GM19240 (cell line): ENCODE results near the gene RRP1B.
"Not testable (repeated sequence)": the region's sequence is repeated elsewhere in the genome, so short reads cannot be mapped to it uniquely, and the experiment has no call there.

Experiments
- DNase-seq: peaks from one replicate; pipeline ENCODE4 v3.0.0; 2011; ENCODE audit warnings: low spot score; ENCODE audit not compliant: insufficient read length

RRP1B gene

GRCh38 chr21:43667191-43667904 is 8.0 kb downstream of the RRP1B start:
- no peak for DNase-seq

DNA sequence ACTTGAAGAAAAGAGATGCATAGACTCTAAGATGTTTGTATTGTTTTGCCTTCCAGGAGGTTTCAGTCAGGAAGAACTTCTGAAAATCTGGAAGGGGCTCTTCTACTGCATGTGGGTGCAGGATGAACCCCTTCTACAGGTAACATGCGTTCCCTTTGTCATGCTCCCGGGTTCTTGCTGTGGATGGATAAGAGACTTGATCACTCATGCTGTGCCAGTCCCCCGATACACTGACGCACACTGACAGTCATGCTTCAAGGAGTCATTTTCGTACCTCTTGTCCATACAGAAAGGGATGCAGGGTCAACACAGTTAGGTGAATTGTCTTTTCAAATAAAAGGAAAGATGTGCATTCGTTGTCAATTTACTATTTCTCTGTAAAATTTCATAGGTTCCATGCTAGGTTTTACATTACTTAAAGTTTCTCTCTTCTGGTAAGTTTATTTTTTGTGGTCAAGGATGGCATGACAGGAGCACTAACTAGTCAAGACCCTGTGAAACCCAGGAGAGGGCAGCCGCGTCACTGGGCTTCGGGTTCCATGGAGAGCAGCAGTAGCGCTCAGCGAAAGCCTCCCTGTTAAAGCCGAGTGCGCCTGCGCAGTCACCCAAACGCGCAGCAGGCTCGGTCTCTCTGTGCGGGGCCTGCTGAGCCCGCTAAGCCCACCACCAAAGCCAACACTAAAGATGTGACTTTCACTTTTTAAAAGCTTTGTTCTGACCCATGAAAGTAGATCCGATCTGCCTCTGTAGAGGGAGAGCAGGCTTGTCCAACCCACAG is 10.7 kb downstream of the RRP1B start:
- no peak for DNase-seq

- no peak for DNase-seq
Measured at GRCh38 chr21:43675871-43676270, 16.5 kb downstream of the RRP1B start.

DNA sequence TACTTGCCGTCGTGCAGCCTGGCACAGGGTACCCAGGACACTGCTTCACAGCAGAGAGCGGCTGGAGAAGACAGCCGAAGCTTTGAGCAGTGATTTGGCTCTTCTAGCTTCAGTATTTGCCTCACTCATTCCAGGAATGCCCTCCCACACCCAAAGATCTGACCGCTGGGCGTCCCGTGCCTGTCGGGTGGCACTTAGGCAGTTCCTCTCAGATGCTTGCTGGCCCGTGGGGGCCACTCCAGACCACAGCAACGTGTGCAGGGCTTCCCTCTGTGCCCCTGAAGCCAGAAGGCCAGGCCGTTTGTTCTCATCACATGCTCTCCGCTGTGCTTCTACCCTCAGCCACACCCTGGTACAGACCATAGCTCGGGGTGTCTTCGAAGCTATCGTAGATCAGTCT is 17.0 kb downstream of the RRP1B start:
- no peak for DNase-seq

DNA sequence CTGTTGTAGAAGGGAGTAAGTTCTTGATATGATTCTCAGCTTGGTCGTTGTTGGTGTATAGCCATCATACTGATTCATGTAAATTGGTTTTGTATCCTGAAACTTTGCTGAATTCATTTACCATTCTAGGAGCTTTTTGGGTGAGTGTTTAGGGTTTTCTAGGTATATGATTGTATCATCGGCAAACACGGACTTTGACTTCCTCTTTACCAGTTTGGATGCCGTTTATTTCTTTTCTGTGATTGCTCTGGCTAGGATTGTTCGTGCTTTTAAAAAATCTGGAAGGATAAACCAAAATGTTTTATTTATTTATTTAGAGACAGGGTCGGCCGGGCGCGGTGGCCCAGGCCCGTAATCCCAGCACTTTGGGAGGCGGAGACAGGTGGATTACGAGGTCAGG is 20.6 kb downstream of the RRP1B start:
- DNase-seq: no peak

- DNase-seq: not testable (repeated sequence)
Measured at GRCh38 chr21:43680421-43680820, 21.1 kb downstream of the RRP1B start.

GRCh38 chr21:43681650-43682049 is 22.3 kb downstream of the RRP1B start:
- DNase-seq: no peak

DNA sequence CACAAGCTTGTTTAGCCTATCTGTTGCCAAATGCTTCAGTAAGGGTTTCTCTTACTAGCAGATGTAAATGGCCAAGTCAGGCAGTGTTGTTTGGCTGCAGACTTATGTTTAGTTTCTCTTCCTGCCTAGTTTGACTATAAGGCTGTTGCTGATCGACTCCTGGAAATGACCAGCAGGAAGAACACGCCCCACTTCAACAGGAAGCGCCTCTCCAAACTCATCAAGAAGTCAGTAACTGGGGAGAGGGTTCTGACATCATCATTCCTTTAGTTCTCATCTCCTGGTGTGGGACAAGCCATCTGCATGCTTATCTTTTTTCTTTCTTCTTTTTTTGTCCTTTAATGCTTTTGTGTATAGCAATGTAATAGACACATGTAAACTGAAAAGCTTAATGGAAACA is 25.1 kb downstream of the RRP1B start:
- DNase-seq: no peak

DNA sequence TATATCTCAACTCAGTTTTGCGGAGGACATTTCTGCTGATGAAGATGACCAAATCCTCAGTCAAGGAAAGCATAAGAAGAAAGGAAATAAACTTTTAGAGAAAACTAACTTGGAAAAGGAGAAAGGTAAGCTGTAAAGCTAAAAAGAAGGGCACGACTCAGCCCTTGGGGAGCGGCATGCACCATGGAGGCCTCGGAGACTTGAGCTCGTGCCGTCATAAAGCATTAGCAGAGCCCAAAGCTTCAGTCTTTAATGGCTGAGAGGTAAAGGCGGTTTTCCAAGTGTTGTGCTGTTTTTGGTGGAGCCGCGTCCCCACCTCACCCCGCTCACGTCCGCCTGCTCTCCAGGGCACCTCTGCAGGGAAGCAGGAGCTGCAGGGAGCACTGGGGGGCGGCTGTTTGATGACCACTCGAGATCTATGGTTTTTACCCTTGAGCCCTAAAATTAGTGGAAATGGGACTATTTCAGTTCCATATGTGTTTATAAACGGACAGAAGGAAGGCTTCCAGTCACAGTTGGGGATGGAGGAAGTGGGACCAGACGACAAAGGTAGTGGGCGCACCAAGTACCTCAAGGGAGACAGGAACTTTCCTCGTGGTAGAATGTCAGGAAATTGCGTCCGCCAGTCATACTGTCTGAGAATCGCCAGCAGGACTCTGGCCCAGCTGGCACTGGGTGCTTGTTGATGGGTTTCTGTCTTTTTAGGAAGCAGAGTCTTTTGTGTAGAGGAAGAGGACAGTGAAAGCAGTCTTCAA is 27.6 kb downstream of the RRP1B start:
- DNase-seq: no peak

GRCh38 chr21:43687566-43688399 is 28.4 kb downstream of the RRP1B start:
- no peak for DNase-seq

GRCh38 chr21:43688906-43689305 is 29.5 kb downstream of the RRP1B start:
- DNase-seq: no peak

- no peak for DNase-seq
Measured at GRCh38 chr21:43689556-43690337, 30.4 kb downstream of the RRP1B start.

DNA sequence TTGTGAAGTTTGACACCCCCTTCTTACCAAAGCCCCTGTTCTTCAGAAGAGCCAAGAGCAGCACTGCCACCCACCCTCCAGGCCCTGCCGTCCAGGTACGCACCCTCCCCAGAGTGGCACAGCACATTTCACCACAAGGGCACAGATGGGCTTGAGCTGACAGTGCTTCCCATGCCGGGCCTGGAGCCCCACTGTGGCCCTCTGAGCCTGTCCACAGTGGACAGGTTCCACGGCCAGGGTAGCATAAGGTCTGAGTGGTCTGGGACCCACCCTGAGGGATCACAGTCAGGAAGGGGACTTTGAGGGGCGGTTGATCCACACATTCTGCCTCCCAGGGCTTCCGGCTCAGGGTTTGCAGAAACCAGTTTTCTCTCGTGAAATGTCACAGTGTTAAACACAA is 31.0 kb downstream of the RRP1B start:
- DNase-seq: no peak

DNA sequence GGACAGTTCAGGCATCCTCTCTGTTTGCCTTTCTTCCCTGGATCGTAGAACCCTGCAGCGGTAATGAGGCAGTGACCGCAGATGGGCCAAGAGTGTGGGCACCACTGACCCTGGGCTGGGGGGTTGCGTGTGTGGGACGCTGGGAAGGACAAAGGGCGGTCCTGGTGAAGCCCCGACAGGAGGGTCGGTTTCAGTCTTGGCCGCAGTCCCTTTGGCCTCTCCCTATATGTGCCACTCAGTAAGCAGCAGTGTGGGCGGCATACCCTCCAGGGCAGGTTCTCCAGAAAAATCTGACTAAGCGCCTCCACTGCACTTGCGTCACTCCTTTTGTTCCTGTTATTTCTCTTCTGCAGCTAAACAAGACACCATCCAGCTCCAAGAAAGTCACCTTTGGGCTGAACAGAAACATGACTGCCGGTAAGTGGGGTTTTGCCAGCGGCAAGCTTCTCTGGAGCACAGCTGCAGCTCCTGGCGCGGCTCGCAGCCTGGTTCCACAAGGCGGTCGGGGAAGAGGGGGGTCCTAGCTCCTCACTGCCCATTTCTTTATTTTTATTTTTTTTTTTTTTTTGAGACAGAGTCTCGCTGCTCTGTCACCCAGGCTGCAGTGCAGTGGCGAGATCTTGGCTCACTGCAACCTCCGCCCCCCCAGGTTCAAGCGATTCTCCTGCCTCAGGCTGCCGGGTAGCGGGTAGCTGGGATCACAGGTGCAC is 31.9 kb downstream of the RRP1B start:
- no peak for DNase-seq

DNA sequence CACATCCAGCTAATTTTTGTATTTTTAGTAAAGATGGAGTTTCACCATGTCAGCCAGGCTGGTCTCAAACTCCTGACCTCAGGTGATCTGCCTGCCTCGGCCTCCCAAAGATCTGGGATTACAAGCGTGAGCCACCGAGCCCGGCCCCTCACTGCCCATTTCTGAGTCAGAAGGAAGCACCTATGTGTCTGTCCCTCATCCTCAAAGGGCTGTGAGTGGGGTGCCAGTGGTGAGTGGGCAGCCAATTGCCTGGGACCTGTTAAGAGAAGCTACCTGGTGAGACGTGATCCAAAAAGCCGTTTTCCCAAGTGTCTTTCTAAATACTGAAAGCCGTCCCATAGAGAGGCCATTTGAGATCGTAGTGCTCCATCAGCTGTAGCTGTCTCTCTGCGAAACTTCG is 32.4 kb downstream of the RRP1B start:
- no peak for DNase-seq

- no peak for DNase-seq
Measured at GRCh38 chr21:43692949-43693348, 33.6 kb downstream of the RRP1B start.

- no peak for DNase-seq
Measured at GRCh38 chr21:43693981-43694380, 34.6 kb downstream of the RRP1B start.

DNA sequence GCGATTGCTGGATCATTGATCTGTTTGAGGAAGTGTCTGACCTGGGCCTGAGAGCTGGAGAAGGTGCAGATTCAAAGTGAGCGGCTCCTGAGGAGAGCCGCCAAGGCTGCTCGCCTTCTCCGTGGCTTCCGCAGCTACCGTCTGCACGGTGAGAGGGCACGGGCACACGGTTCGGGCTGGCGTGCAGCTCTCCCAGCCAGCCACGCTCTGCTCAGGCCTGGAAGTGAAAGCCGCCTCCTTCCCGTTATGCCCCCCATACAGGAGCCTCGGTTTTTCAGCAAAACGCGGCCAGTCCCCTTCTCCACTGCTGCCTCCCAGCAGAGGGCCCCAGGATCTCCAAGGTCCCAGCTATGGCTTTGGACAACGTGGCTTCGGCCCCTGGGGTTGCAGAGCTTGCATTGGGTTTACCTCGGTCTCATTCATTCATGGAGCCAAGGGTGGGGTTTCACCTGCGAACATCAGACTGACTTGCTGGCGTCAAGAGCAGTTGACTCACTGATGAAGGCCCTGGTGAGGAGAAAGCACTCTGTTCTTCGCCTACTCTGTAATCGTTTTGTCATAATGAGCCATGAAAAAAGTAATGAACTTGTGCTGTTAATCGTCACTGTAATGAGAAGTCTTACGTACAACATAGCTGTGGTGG is 35.2 kb downstream of the RRP1B start:
- no peak for DNase-seq

DNA sequence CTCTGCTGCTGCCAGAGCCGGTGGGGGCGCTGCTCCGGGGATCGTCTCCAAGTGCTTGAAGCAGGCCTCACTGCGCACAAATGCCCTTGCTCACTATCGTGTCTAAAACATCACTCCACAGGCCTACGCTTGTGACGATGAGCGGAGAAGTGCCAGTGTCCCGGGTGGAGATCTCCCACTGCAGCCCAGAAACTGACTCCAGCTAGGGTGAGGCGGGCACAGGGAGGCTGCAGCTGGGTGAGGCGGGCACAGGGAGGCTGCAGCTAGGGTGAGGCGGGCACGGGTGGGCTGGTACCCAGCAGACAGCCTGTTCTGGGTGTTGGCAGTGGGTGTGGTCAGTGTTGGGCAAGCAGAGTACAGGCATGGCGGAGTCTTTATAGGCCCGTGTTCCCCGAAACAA is 36.9 kb downstream of the RRP1B start:
- DNase-seq: no peak
